ENCODE data around the gene LYL1. TPM values are rescaled to one million over a fixed set of nuclear protein-coding genes. Genes with fewer than 3 reads are reported as not detected.

LYL1 gene
- total and polyA plus RNA-seq, 9 of the 15 experiments (the other 6 are each of a cell fraction or from before 2014, with no cell fraction given): 1.3 to 266 (median 34.0) TPM

GRCh38 chr19:13116282-13117175, 13.9 kb upstream of the LYL1 start, which contains the start of gene TRMT1 (continued):
- peak; percentile 99 to 100 for TF ChIP-seq HDAC1 (IDR thresholded peaks at IDR 0.05)
- TF ChIP-seq RBBP5 (IDR thresholded peaks at IDR 0.05; ENCODE audit: borderline replicate concordance, insufficient read depth, low read length, poor library complexity, severe bottlenecking): peak; percentile 89
- TF ChIP-seq ARNT (IDR thresholded peaks at IDR 0.05): peak; percentile 57 to 76; a peak in 2 of 4 replicates
- peak; percentile 56 to 92 for TF ChIP-seq AFF1 (IDR thresholded peaks at IDR 0.05; ENCODE audit: low read depth in 1 of 2, partially characterized antibody in 2 of 2)
- TF ChIP-seq PHF21A (IDR thresholded peaks at IDR 0.05; ENCODE audit: borderline replicate concordance, low read depth): 0 out of 2 replicates have a peak, but pooled peaks have one; percentile 7
- TF ChIP-seq NCOR1 (IDR thresholded peaks at IDR 0.05): no peak
- peak; percentile 81 for TF ChIP-seq RBFOX2 (IDR thresholded peaks at IDR 0.05; ENCODE audit: low read depth, low read length)
- TF ChIP-seq ZNF311 (CRISPR knock-in tag; IDR thresholded peaks at IDR 0.05): no peak
- TF ChIP-seq SMAD3 (CRISPR knock-in tag; conservative IDR thresholded peaks at IDR 0.05): no peak
- no peak for TF ChIP-seq ZNF695 (CRISPR knock-in tag; IDR thresholded peaks at IDR 0.05)
- no peak for TF ChIP-seq BCLAF1 (IDR thresholded peaks at IDR 0.05; ENCODE audit: borderline replicate concordance in 1 of 2, control insufficient read depth in 1 of 2, low read depth in 2 of 2, low read length in 1 of 2)
- no peak for TF ChIP-seq GABPB2 (CRISPR knock-in tag; conservative IDR thresholded peaks at IDR 0.05)
- no peak for TF ChIP-seq YBX1 (IDR thresholded peaks at IDR 0.05)
- peak; percentile 97 for TF ChIP-seq ZBTB17 (CRISPR knock-in tag; IDR thresholded peaks at IDR 0.05)
- TF ChIP-seq ZNF707 (CRISPR knock-in tag; conservative IDR thresholded peaks at IDR 0.05): no peak
- no peak for TF ChIP-seq ZNF511 (CRISPR knock-in tag; IDR thresholded peaks at IDR 0.05)
- no peak for TF ChIP-seq ZNF512 (tag; IDR thresholded peaks at IDR 0.05)

All from K562 (cell line).